HEK293T (cell line): ENCODE data around the gene FOXI2.

ENCODE experiments used
- CTCF ChIA-PET: fragments of 350-600 bp; formaldehyde crosslinking; extraction: SDS; loops from one replicate; lab custom pipeline; 2021; ENCODE audit warnings: antibody characterized with exemption, inconsistent platforms; lab: Yijun Ruan, JAX
- POLR2A ChIA-PET: fragments of 350-600 bp; formaldehyde crosslinking; extraction: SDS; loops from one replicate; lab custom pipeline; 2020; ENCODE audit warnings: antibody characterized with exemption, inconsistent platforms; lab: Yijun Ruan, JAX
- DNase-seq: peaks from one replicate; pipeline ENCODE4 v3.0.0; 2012; ENCODE audit warnings: mixed read lengths; ENCODE audit errors: extremely low spot score
- ARNT ChIP-seq: fragments of 450-650 bp; IDR thresholded peaks from 2 replicates; pipeline ENCODE4 v1.6.1; 2017; ENCODE audit warnings: mild to moderate bottlenecking
- BHLHE40 ChIP-seq: fragments of 450-650 bp; IDR thresholded peaks from 2 replicates; pipeline ENCODE4 v1.6.1; 2016; ENCODE audit warnings: mild to moderate bottlenecking, moderate library complexity, borderline replicate concordance
- CTBP1 ChIP-seq: fragments of 450-650 bp; IDR thresholded peaks from 2 replicates; pipeline ENCODE4 v1.6.1; 2016; ENCODE audit warnings: borderline replicate concordance
- ELF4 ChIP-seq: fragments of 450-650 bp; IDR thresholded peaks from 2 replicates; pipeline ENCODE4 v1.6.1; 2017; ENCODE audit warnings: antibody characterized with exemption
- FOXA1 ChIP-seq: fragments of 450-650 bp; IDR thresholded peaks from 2 replicates; pipeline ENCODE4 v1.6.1; 2016; ENCODE audit warnings: mild to moderate bottlenecking
- FOXK2 ChIP-seq: fragments of 450-650 bp; IDR thresholded peaks from 2 replicates; pipeline ENCODE4 v1.6.1; 2016; ENCODE audit warnings: mild to moderate bottlenecking
- FOXM1 ChIP-seq: fragments of 450-650 bp; IDR thresholded peaks from 2 replicates; pipeline ENCODE4 v1.6.1; 2017; ENCODE audit warnings: mild to moderate bottlenecking, borderline replicate concordance
- HDGF ChIP-seq: fragments of 450-650 bp; IDR thresholded peaks from 2 replicates; pipeline ENCODE4 v1.6.1; 2017; ENCODE audit warnings: antibody characterized with exemption, borderline replicate concordance
- L3MBTL2 ChIP-seq: fragments of 450-650 bp; conservative IDR thresholded peaks from 2 replicates; pipeline ENCODE4 v1.6.1; 2016; ENCODE audit warnings: mild to moderate bottlenecking
- LEF1 ChIP-seq: fragments of 450-650 bp; IDR thresholded peaks from 2 replicates; pipeline ENCODE4 v1.6.1; 2017; ENCODE audit warnings: mild to moderate bottlenecking, borderline replicate concordance
- NFRKB ChIP-seq: fragments of 450-650 bp; IDR thresholded peaks from 2 replicates; pipeline ENCODE4 v1.6.1; 2016; ENCODE audit warnings: mild to moderate bottlenecking, moderate library complexity
- PKNOX1 ChIP-seq: fragments of 450-650 bp; IDR thresholded peaks from 2 replicates; pipeline ENCODE4 v1.6.1; 2016
- SP1 ChIP-seq: fragments of 450-650 bp; IDR thresholded peaks from 2 replicates; pipeline ENCODE4 v1.6.1; 2017
- SUZ12 ChIP-seq: fragments of 450-650 bp; IDR thresholded peaks from 2 replicates; pipeline ENCODE4 v1.6.1; 2016; ENCODE audit warnings: mild to moderate bottlenecking
- TARDBP ChIP-seq: fragments of 450-650 bp; IDR thresholded peaks from 2 replicates; pipeline ENCODE4 v1.6.1; 2016
- ZNF384 ChIP-seq: fragments of 450-650 bp; IDR thresholded peaks from 2 replicates; pipeline ENCODE4 v1.6.1; 2016

Gene FOXI2

GRCh38 chr10:127735156-127735555 lies 1.8 kb upstream of the FOXI2 start:
- ChIA-PET CTCF (no interaction called here), POLR2A (no interaction called here)
- no peak for TF ChIP-seq PKNOX1
- no peak for TF ChIP-seq CTBP1
- TF ChIP-seq SUZ12, result no peak
- no peak for TF ChIP-seq NFRKB
- DNase-seq, result no peak

GRCh38 chr10:127735723-127736221 lies 1.2 kb upstream of the FOXI2 start:
- TF ChIP-seq FOXA1 (no peak), NFRKB (no peak), PKNOX1 (no peak), HDGF (no peak), BHLHE40 (no peak), L3MBTL2 (no peak), FOXK2 (no peak), FOXM1 (no peak), ZNF384 (no peak), ARNT (no peak), SUZ12 (no peak), ELF4 (no peak), SP1 (no peak), LEF1 (no peak), CTBP1 (no peak), TARDBP (no peak)
- no peak for DNase-seq
- CTCF ChIA-PET, result no interaction called here
- POLR2A ChIA-PET, result no interaction called here

GRCh38 chr10:127736222-127736914 lies 617 bp upstream of the FOXI2 start:
- no peak for TF ChIP-seq PKNOX1
- TF ChIP-seq CTBP1, result no peak
- no peak for TF ChIP-seq L3MBTL2
- TF ChIP-seq SP1, result no peak
- no peak for TF ChIP-seq ZNF384
- TF ChIP-seq NFRKB, result no peak
- no peak for TF ChIP-seq TARDBP
- TF ChIP-seq FOXA1, result no peak
- no peak for TF ChIP-seq HDGF
- TF ChIP-seq ELF4, result no peak
- TF ChIP-seq BHLHE40, result no peak
- no peak for TF ChIP-seq FOXK2
- TF ChIP-seq FOXM1, result no peak
- no peak for TF ChIP-seq ARNT
- POLR2A ChIA-PET, result no interaction called here
- CTCF ChIA-PET, result no interaction called here
- no peak for DNase-seq

GRCh38 chr10:127737563-127738511 lies 852 bp downstream of the FOXI2 start:
- CTCF ChIA-PET, result no interaction called here
- TF ChIP-seq ARNT (no peak), SP1 (no peak), HDGF (no peak), FOXA1 (no peak)
- POLR2A ChIA-PET, result no interaction called here
- DNase-seq, result no peak

- no peak for DNase-seq
- no peak for TF ChIP-seq SUZ12
- no peak for TF ChIP-seq ZNF384
- ChIA-PET CTCF (no interaction called here), POLR2A (no interaction called here)
These were observed 1.8 kb downstream of the FOXI2 start for GRCh38 chr10:127738512-127739424.

GRCh38 chr10:127739908-127740307 lies 2.9 kb downstream of the FOXI2 start:
- CTCF ChIA-PET, result no interaction called here
- TF ChIP-seq LEF1 (no peak), FOXA1 (no peak), PKNOX1 (no peak), CTBP1 (no peak), L3MBTL2 (no peak), FOXK2 (no peak), SP1 (no peak), NFRKB (no peak), ZNF384 (no peak), ELF4 (no peak), HDGF (no peak), ARNT (no peak), TARDBP (no peak), BHLHE40 (no peak), FOXM1 (no peak), SUZ12 (no peak)

More at GRCh38 chr10:127739908-127740307, 2.9 kb downstream of the FOXI2 start:
- POLR2A ChIA-PET, result no interaction called here
- no peak for DNase-seq
